Adrenal gland (tissue), 5 donors: ENCODE data around the gene LSS.

ENCODE experiments used
- POLR2A ChIP-seq, 2 donors: fragments of 450-650 bp; IDR thresholded peaks; one replicate each; pipeline ENCODE4 v1.6.1; 2017; ENCODE audit warnings: antibody characterized with exemption in 2 of 2, mild to moderate bottlenecking in 2 of 2, moderate library complexity in 1 of 2
- TF ChIP-seq, protein P1 (sequence below), 6 experiments: fragments of 450-650 bp in 4 of 6; fragments of 200-600 bp in 2 of 6; sonication (generic) in 1 of 6; IDR thresholded peaks; 1 replicate in 5 of 6; 2 replicates in 1 of 6; pipeline versions ENCODE4 v1.5.1 to v1.8.0; 2016 to 2021; ENCODE audit warnings: antibody characterized with exemption in 6 of 6, mild to moderate bottlenecking in 2 of 6, moderate library complexity in 1 of 6
- donor health status: DM: no; HTN: no; CAD: no.

DNA sequence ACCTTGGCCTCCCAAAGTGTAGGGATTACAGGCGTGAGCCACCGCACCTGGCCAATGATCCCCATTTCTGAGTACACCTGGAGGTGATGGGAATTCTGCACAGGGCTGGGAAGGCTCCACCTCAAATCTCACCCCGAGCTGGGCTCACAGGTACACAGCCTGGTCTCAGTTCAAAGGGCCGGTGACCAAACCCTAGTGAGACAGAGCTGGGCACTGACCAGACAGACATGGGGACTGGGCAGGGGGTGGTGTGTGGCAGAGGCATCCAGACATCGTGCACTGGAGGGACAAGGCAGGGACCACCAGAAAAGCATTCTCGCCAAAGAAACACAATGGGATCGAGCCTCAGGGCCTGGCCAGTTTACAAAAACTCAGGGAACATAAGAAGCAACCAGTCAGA, 17.2 kb downstream of the LSS start:
- TF ChIP-seq POLR2A (IDR thresholded peaks at IDR 0.05): no peak
- TF ChIP-seq, protein P1, sequence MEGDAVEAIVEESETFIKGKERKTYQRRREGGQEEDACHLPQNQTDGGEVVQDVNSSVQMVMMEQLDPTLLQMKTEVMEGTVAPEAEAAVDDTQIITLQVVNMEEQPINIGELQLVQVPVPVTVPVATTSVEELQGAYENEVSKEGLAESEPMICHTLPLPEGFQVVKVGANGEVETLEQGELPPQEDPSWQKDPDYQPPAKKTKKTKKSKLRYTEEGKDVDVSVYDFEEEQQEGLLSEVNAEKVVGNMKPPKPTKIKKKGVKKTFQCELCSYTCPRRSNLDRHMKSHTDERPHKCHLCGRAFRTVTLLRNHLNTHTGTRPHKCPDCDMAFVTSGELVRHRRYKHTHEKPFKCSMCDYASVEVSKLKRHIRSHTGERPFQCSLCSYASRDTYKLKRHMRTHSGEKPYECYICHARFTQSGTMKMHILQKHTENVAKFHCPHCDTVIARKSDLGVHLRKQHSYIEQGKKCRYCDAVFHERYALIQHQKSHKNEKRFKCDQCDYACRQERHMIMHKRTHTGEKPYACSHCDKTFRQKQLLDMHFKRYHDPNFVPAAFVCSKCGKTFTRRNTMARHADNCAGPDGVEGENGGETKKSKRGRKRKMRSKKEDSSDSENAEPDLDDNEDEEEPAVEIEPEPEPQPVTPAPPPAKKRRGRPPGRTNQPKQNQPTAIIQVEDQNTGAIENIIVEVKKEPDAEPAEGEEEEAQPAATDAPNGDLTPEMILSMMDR (IDR thresholded peaks at IDR 0.05): no peak
